ENCODE measurements around the gene OTUB1.
"Not testable (repeated sequence)": the region's sequence is repeated elsewhere in the genome, so short reads cannot be mapped to it uniquely, and the experiment has no call there.

Gene OTUB1

DNA sequence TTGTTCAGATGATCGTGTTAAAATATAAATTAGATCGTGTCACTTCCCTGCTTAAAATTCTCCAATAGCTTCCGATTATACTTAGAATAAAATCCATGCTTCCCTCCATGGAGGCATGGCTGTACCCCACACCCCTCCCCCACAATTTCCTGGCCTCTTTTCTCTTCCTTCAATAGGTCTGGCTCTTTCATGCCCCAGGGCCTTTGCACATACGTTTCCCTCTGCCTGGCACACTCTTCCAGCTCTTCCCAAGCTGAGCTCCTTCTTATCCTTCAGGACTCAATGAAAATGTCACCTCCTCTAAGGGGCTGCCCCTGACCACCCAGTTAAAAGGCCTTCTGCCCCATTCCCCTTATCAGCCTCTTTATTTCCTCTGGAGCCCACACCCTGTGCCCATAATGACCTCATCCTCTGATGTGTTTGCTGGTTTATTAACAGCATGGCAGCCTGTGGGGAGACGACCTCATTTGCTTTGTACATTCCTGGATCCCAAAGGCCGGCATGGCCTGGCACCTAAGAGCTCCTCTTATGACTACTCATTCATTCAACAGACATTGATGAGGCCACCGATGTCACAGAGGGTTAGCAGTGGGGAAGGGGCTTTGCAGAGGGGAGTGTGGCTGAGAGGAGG, 40.5 kb downstream of the OTUB1 start:
- no peak for DNase-seq

DNA sequence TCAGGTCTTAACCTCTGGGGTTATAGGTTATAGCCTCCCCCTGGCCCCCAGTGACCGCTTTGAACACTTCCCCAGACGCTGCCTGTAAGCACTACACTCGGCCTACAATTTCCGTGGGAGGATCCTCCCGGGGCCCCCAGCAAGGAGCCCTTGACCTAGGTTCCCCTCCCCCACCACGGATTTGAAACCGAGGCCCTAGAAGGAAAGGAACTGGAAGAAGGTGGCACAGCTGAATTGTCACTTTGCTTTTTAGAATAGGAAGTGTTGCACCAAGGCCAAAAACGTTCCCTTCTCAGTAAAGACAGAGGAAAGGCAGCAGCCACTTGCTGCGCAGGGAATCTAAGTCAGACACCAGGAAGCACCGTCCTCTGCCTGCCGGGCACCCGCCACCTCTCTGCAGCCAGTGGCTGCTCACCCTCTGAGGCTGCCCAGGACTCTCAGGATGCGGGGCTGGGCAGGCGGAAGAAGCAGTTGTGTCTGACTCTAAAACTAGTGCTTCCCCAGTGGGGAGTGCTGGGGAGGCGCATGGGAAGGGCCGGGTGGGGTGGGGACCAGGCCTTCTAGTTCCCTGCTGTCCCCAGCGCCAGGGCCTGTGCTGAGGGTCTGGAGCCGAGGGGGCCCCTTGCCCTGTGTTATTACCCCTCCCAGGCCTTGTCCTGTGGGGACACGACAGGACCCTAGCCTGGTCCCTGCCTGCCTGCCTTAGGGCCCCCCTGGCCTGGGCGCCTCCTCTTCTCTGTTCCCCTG, 41.6 kb downstream of the OTUB1 start:
- DNase-seq, result no peak

DNA sequence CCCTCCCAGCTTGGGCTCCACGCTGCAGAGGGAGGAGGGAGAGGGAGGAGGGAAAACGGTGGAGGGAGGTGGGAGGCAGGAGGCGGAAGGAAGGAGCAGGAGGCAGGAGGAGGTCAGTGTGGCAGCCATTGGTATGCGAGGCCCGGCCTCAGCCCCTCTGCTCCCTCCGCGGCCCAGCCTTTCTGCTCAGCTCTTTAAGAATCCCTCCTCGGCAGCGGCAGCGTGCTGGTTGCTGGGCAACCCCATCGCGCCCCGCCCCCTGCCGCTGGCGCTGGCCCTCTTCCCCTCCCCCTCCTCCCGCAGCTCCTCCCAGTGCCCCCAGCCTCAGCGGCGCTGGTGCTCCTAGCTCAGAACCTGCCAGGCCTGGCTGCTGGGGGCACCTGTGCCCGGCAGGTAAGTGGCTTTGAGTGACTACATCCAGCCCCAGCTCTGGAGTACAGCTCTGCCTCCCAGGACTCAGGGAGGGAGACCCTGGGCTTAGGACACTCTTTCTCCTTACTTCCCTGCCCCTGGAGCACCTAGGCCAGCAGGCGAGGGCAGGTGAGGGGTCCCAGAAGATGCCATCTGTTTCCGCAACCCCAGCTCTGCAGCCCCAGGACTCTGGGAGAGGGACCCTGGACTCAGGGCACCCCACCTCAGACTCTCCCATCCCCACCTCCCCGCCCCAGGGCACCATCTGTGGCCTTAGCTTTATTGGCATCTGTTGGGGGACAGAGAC, 42.3 kb downstream of the OTUB1 start:
- no peak for DNase-seq

DNA sequence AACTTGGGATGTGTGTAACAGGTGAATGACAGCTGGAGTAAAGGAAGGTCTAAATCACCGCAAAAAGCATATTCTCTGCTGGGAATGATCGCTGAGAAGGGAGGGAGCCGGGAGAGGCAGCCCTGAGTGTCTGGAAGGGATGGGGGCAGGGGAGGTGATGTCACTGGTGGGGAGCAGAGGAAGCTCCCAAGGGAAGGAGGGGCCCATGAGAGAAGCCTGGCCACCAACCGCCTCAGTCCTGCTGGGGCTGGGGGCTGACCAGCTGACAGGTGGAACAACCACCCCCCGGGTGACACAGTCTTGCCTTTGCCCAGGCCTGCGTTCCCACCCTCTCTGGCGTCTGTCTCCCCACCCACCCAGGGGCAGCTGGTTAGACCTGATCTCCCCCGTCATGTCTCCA, 43.5 kb downstream of the OTUB1 start:
- DNase-seq, result no peak

DNA sequence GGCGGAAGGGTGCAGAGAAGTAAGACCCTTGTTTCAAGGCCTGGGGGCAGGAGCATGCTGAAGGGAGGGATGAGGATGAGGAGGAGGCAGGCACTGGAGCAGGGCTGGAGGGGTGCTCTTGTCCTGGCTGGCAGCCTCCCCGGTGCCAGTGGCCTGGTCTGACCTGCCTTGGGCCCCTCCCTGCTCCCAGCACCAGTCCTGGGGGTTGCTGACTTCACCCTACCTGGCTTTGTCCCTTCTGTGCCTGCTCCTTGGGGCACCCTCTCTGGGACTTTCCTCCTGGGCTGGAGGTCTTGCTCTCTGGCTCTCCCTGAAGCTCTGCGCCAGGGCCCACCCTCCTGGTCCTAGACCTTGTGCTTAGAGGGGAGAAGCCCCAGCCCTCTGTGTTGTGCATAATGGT, 44.8 kb downstream of the OTUB1 start:
- no peak for DNase-seq

DNA sequence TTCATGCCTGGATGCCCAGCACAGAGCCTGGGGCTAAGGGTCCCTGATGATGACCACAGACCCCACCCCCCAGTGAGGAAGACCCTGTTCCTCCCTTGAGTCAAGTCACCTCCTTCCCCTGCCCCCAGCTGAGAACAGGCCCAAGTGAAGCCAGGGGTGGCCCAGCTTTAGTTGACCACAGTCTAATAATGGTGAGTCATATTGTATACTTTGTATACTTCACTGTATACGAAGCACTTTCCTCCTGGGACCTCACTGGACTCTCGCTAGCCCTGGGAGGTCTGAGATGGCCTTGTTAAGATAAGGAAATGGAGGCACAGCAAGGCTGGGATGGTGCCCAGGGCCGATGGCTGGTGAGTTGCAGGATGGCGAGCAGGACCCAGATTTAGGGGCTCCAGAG, 45.8 kb downstream of the OTUB1 start:
- no peak for DNase-seq

DNA sequence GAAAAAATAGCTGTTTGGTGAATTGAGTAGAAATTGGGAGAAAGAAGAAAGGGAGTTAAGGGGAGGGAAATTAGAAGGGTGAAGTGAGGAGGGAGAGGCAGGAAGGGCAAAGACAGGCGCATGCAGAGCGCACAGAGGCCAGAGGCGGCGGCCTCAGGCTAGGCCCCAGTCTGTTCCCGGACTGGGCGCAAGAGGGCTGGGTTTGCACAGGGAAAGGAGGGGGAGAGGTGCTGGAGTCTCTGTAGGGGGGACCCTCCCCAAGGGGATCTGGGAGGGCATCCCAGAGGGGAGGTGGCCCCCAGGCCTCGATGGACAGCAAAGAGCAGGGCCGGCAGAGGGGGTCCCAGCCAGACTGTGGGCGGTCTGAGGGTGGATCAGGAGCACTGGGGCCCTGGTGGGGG, 48.2 kb downstream of the OTUB1 start:
- no peak for DNase-seq

DNA sequence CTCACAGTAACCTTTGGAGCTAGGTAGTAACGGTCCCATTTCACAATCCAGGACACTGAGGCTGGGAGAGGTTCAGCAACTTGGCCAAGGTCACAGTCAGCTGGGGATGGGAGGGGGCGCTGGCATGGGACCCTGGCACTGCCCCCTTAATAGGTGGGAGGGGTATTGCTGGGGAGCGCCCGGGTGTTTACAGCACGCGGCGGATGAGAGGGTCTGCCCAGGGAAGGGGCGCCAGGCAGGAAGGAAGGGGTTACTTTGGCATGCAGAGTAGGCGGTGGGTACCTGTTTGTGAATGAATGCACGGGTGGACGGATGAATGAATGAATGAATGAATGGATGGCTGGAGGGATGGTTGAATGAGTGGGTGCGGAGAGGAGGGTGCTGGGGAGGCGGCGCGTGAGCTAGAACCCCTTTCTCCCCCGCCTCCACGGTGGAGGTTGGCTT, 48.9 kb downstream of the OTUB1 start:
- no peak for DNase-seq

DNA sequence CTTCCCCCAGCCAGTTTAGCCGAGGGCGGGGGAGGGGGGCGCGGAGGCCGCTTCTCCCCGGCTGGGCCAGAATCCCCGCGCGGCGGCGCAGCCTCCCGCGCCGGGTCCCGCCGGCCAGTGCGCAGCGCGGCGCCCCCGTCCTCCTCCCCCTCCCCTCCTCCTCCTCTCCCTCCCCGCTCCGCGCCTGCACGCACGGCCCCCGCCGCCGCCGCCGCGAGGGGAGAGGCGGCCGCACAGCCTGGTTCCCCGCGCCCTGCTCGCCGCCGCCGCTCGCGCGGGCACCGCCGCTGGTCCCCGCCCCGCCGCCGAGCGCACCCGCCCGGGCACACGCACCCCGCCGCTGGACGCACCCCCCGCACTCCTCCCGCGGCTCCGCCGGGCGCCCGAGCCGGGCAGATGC, 49.3 kb downstream of the OTUB1 start, which contains the start of gene FLRT1:
TSS of gene FLRT1 (plus strand) at position 356 of the 400 bp plus-strand sequence. CDS start 80,337 bp downstream, outside the sequence.
- DNase-seq, result no peak

DNA sequence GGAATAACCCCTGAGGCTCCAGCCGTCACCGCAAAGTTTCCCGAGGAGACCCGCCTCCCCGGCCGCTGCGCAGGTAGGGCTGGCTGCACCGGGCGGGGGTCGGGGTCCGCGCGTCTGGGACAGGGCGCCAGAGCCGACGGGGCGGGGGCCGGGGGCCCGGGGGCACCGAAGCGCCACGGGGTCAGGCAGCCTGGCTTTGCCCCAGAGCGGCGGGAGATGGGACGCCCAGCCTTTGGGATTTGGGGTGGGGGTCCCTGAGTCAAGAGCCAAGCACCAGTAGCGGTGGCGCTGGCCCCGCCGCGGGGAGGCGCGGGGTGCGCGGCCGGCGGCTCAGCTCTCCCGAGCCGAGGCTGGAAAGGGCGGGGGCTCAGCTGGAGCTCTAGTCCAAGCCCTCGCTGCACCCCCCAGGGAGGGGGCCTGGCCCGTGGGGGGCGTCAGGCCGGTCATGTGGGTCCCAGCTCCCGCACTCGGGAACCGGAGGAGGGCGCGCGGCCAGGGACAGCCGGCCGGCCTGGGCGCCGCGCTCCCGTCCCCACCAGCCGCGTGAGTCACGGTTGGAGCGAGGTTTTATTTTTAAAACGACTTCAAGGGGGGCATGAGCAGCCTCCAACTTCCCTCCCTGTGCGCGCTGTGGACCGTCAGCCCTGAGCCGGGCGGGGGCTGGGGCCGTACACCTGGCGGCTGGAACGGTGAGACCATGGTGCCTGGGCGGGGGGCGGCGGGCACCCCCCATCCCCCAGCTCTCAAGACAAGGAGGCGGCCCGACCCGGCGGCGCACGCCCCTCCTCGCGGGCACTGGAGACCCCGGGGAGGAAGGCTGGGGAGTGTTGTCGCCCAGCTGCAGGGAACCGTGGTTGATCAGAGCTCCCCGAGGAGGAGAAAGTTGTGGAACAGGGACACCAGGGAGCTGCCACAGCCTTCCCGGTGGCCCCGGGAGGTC, 50.1 kb downstream of the OTUB1 start:
- DNase-seq, result no peak

DNA sequence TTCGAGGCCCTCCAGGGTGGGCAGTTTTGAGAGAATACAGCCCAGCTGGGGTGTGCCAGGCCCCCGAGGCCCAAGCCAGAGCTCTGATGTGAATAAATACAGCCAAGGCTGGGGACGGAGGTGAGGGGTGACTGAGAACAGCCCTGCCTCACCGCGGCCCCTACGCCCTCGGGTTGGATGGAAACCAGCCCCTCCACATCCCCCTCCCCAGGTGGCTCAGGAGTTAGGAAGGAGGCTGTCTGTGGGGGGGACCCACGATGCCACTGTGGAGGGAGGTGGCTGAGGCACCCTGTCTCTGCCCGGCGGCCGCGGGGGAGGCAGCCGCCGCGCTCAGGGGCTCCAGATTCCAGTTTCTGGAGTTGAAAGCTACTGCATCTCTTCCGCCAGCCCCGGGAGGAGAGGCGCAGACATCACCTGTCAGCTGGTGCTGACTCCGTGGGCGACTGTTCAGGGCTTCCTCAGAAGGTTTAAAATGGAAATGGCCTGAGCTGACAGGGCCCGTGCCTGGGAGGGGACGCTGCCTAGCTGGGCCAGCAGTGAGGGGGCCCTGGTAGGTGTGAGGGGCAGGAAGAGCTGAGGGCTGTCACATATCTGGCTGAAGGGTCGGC, 50.9 kb downstream of the OTUB1 start:
- no peak for DNase-seq

DNA sequence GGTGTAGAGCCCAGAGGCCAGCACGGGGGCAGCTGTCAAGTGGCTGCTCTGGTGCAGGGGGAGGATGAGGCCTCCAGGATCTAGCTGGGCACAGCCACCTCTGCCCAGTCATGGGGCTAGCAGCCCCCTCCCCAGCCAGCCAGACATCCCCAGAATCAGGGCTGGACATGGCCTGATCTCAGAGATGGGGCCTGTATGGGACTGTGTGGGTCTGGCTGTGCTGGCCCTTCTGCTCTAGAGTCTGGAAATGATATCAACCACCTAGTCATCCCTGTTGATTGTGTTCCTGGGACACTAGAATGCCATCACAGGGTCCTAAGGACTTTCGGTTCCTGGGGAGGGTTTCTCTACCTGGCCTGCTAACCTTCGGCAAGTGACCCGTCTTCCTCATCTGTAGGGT, 52.3 kb downstream of the OTUB1 start:
- DNase-seq, result no peak

DNA sequence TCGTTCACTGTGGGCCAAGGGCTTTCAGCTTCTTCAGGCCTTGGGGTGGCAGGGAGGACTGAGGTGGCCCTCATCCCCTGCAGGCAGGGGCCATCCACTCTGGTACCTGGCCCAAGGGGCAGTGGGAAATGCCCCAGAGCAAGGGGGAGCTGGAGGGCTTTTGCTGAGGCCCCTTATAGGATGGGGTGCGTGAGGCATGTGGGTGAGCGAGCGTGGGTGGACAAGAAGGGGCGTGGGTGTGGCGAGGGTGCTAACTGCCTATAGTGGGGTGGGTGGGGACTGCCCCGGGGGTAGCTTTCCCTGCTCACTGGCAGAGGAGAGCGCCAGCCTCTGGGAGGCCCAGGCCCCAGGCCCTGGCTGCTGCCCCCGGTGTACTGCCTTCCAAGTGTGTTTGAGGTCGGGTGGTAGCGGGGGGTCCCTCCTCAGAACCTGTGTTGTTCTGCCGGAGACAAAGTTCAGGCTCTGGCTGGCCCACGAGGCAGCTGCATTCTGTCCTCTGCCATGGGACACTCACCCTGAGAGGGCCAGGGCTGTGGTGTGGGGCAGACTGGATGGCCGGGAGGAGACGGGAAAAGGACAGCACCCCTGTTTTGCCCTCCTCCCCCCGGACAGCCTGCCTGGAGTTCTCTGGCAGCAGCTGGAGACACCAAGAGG, 52.9 kb downstream of the OTUB1 start:
- DNase-seq, result no peak

DNA sequence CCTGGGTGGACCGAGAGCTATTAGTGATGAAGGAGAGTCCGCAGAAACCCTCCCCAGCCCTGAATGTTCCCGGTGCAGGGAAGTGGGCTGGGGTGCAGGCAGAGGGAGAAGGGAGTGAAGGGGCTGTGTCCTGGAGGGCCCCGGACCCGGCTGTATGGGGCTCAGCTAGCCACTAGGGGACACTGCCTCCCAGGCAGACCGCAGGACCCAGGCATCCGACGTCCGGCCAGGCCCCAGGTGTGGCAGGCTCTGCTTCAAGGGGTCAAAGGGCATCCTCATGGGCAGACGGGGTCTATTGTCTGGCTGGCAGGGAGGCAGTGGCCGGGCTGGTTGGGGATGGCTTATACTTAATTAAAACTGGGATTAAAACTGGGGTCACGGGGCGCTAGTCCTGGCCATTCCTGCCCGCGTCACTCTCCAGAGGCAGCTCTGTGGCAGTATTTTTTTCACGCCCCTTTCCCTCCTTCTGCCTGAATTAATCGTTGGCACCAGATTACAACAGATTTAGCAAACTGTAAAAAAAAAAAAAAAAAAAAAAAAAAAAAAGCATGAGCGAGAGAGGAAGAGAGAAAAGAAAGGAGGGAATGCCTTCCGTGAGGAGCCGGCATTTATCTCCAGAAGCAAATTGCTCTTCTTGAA, 54.6 kb downstream of the OTUB1 start:
- no peak for DNase-seq

DNA sequence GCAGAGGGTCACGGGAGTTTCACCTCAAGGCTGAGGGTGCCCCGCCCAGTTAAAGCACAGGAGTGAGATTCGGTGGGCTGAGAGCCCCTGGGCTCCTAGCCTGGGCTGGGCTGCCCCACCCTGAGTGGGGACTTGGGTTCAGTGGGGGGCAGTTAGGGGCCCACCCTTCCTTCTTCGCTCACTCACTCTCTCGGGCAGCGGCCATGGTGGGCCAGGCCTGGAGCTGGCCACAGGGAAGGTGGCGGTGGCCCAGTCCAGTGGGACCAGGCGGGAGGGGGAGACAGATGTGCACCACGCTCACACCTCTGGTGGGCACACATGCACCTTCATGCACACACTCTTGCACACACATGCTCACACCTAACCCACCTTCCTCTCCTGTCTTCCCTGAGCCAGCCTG, 55.6 kb downstream of the OTUB1 start:
- DNase-seq, result no peak

DNA sequence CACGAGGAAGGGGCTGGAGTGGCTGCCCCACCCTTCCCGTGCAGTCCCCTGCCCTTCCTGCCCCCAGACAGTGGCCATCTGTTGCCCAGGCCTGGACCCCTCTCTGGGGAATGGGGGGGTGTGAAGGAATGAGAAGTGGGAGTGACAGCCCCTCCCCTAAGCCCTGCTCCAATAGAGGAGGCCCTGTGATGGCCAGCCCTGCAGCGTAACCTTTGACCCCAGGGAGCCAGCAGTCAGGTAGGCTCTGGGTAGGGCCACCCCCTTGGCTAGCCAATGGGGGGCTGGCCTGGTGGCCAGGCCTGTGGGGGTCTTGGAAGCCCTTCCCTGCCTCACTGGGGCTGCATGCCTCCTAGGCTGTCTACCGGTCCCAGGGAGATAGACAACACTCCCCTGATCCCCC, 56.1 kb downstream of the OTUB1 start:
- no peak for DNase-seq

DNA sequence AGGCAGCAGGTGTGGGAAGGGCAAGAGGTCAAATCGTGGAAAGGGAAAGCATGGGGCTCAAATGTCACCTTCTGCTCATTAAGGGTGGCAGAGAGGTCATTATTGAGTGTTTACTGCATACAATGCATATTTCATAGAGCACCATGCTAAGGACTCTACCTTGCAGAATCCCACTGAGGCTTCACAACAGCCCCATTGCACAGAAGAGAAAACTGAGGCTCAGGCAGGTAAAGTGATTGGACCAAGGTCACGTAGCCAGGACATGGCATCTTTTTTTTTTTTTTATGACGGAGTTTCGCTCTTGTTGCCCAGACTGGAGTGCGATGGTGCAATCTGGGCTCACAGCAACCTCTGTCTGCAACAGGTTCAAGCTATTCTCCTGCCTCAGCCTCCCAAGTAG, 57.3 kb downstream of the OTUB1 start:
- DNase-seq, result no peak

DNA sequence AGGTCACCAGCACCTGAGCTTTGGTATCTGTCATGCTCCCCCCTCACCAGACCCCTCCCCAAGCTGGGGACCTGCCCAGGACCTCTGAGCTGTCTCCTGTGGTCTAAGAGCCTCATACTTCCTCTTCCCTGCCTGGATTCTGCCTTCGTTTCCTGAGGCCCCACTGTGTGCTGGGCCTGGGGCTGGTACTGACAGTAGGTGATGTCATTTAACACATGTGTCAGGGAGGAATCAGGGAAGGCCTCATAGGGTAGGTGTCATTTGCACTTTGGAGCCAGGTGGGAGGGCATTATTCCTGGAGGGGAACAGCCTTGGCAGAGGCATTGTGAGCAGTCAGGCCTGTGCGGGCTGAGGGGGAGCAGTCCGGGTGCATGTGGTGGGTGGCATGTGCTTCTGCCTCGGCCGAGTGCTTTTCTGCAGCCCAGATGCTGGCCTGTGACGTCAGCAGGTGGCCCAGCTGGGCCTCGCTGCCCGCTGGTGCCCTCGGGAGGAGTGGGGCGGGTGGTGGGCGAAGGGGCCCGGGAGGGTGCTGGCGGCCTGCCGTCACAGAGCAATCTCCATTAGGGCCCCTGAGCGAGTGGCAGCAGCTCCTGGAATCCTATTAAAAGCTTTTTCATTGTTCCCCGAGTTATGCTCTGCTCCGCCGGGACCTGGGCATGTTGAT, 58.6 kb downstream of the OTUB1 start:
- no peak for DNase-seq

DNA sequence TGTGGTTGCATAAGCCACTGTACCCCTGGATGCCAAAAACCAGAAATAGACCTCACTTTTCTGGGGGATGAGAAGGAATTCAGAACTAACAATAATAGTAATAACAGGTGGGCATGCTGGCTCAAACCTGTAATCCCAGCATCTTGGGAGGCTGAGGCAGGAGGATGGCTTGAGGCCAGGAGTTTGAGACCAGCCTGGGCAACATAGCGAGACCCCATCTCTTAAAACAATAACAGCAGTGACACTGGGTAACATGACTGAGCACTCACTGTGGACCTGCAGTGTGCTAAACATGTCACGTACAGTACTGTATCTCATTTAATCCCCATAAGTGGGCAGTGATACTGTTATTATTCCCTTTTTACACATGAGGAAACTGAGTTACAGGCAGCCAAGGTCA, 59.5 kb downstream of the OTUB1 start:
- DNase-seq, result no peak

DNA sequence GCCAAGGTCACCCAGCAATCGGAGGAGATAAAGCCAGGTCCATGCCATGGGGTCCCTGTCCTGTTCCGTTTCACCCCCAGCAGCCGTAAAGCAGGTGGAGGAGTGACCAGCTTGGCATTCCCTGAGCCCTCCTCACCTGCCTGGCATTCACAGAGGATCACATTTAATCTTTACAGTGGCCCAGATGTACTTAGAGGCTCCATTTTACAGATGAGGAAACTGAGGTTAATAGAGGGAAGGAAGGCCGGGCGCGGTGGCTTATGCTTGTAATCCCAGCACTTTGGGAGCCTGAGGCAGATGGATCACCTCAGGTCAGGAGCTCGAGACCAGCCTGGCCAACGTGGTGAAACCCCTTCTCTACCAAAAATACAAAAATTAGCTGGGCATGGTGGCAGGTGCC, 61.1 kb downstream of the OTUB1 start:
- not testable (repeated sequence) for DNase-seq

Data from CD4-positive, alpha-beta T cell treated with Interferon alpha-2 for 1 hour (primary cell).